HL-60/S4 treated with phorbol 12-myristate 13-acetate at 8.2 ng/mL for 4 days and 3 days (cell line): ENCODE measurements around the gene ZC3H12C.

Experiments
- in situ Hi-C: fragments of 300-500 bp; cut with MboI; formaldehyde crosslinking; loops from 2 replicates; pipeline ENCODE4 v1.15.0; 2022; ENCODE audit warnings: low sequenced_read_pairs

The ZC3H12C gene

GRCh38 chr11:110208678-110209312 lies 115.6 kb downstream of the ZC3H12C start:
- in situ Hi-C loops, result loop anchor here (25.0 kb wide), 1 partner anchor 179 kb away; no protein-coding TSS in a partner anchor

GRCh38 chr11:110209313-110209694 lies 116.1 kb downstream of the ZC3H12C start:
- in situ Hi-C loops, result loop anchor here (25.0 kb wide), 1 partner anchor 178 kb away; no protein-coding TSS in a partner anchor

DNA sequence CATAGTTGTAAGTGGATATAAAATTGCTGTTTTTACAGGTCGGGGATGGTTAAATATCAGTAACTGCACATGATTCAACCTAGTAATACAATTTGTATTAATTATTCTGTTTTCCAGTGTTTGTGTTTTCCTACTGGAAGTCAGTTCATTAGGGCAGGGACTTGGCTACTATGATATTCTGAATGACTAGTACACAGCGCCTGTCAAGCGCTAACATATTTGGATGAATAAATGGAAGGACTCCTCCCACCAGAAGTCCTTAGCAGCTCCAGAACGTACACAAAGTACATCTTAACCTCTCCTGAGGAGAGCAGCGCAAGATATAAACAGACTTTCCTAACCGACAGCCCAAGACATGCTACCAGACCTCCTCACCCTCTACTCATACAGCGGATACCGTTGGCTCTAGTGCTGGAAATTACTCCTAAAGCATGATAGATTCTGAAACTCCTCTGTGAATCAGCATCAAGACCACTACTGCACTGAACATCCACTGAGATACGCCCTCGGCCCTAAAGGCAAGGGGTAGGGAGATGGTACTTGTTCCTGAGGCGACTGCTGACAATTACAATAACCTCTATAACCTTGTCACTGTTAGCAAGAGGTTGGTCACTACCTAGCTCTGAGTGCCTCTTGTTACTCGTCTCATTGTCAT lies 124.2 kb downstream of the ZC3H12C start:
- in situ Hi-C loops, result loop anchor here (25.0 kb wide), 1 partner anchor 170 kb away; no protein-coding TSS in a partner anchor

GRCh38 chr11:110217936-110218335 lies 124.7 kb downstream of the ZC3H12C start:
- in situ Hi-C loops, result loop anchor here (25.0 kb wide), 1 partner anchor 169 kb away; no protein-coding TSS in a partner anchor

- in situ Hi-C loops, result loop anchor here (25.0 kb wide), 1 partner anchor 168 kb away; no protein-coding TSS in a partner anchor
These were observed 126.0 kb downstream of the ZC3H12C start for GRCh38 chr11:110219006-110219785.
